ENCODE results near the gene STAC2. TPM values are rescaled to one million over a fixed set of nuclear protein-coding genes. Genes with fewer than 3 reads are reported as not detected.

Gene STAC2
- total RNA-seq, 1 donor from 2014 or later: 0.30 TPM

DNA sequence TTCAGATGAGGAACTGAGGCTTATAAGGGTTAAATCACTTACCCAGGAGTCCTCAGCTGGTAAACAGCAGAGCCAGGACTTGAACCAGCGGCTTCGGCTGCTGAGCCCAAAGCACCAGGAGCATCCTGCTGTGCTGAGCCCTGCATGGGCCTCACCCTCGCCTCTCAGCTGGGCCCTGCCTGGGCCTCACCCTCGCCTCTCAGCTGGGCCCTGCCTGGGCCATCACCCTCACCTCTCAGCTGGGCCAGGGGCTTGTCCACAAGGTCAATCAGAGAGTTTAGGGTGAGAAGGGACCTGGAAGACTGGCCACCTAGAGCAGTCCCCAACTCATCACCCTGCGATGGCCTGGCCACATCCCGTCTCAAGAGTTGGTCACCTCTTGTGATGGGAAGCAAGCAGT is 4.2 kb downstream of the STAC2 start:
- no peaks in the 10 kb centered on the region for H3K36me3 ChIP-seq
- DNase-seq: no peak
- peaks cover 18% of the 10 kb centered on the region for H3K4me1 ChIP-seq
- TF ChIP-seq, protein P1, sequence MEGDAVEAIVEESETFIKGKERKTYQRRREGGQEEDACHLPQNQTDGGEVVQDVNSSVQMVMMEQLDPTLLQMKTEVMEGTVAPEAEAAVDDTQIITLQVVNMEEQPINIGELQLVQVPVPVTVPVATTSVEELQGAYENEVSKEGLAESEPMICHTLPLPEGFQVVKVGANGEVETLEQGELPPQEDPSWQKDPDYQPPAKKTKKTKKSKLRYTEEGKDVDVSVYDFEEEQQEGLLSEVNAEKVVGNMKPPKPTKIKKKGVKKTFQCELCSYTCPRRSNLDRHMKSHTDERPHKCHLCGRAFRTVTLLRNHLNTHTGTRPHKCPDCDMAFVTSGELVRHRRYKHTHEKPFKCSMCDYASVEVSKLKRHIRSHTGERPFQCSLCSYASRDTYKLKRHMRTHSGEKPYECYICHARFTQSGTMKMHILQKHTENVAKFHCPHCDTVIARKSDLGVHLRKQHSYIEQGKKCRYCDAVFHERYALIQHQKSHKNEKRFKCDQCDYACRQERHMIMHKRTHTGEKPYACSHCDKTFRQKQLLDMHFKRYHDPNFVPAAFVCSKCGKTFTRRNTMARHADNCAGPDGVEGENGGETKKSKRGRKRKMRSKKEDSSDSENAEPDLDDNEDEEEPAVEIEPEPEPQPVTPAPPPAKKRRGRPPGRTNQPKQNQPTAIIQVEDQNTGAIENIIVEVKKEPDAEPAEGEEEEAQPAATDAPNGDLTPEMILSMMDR (IDR thresholded peaks at IDR 0.05): no peak
- H3K27me3 ChIP-seq (ENCODE audit: low read depth): peaks cover 47% of the 10 kb centered on the region
- H3K27ac ChIP-seq: no peak overlapping the region
- H3K4me3 ChIP-seq: no peak overlapping the region
- H3K9me3 ChIP-seq: no peaks in the 10 kb centered on the region
- intact Hi-C loops (cut with DNase I): no loop called here
- ATAC-seq: no peak

DNA sequence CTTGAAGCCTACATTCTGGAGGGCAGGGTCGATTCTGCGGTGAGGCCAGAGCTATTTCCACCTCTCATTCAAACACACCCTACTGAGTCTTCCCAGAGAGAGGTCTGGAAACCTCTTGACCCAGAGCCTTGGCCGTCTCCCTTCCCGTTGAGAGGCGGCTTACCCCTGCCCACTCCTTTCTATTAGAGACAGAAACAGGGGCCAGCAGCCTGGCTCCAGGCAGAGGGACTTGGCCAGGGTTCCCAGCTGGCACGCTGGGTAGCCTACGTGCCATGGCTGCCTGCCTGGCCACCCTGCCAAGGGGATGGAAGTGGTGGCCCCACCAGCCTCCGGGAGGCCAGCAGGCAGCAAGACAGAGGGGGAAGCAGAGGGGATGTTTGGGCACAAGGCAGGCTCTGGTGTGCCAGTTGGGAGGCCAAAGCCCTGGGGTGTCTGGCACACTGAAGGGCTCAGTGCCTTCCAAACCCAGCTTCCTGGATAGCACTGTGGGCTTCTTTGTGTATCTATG is 6.0 kb downstream of the STAC2 start:
- Histone ChIP-seq H3K4me3 (no peak overlapping the region), H3K4me1 (peaks cover 2% of the 10 kb centered on the region), H3K36me3 (no peaks in the 10 kb centered on the region), H3K27me3 (ENCODE audit: low read depth) (peaks cover 29% of the 10 kb centered on the region), H3K27ac (no peak overlapping the region), H3K9me3 (no peaks in the 10 kb centered on the region)
- TF ChIP-seq, protein P1 (IDR thresholded peaks at IDR 0.05): no peak
- DNase-seq: no peak
- intact Hi-C loops (cut with DNase I): no loop called here
- ATAC-seq: peak; percentile 18 to 31

DNA sequence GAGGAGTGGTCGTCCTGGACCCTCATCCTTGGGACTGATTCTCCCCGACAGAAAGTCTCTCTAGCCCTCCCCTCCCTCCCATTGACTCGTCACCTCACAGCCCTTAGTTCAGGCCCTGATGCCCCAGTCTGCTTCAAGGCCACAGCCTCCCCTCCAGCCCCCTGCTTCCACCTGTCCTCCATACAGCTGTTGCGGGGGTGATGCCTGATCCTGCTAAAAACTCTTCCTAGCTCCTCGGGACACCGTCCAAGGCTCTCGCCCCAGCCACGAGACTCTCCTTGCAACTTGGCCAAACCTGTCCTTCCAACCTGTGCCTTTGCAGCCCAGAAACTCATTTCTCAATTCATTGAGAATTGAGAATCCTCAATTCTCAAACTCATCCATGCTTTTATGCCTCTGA is 6.8 kb downstream of the STAC2 start:
- peaks cover 22% of the 10 kb centered on the region for H3K27me3 ChIP-seq (ENCODE audit: low read depth)

DNA sequence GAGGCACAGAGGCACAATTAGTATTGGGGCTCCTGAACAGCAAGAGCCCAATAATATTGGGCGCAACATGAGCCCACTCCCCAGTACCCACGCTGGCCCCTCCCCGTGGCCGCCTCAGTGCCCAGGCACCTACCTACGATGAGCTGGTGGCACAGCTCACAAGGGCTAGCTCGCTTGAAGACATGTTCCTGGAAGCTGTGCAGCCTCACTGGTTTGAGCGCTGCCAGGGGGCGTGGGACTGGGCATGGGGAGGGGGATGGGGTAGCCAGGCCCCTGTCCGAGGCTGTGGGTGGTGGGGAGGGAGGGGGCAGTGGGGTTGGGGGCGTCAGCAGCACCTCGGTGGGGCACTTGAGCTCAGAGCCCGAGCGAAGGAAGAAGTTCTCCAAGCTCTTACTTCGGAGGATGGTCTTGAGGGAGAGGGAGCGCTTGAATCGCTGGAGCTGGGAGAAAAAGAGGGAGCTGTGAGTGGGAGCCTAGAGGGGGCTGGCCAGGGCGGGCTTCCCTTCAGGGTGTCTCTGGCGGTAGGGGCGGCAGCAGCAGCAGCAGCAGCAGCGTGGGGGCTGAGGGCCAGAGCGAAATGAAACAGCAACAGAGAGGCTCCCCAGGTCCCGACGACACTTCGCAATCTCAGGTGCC is 7.9 kb downstream of the STAC2 start:
- no peak for ATAC-seq
- no peak overlapping the region for H3K27ac ChIP-seq

More for the DNA sequence above, 6.8 kb downstream of the STAC2 start:
- TF ChIP-seq, protein P1 (IDR thresholded peaks at IDR 0.05): no peak
- ATAC-seq: no peak
- Histone ChIP-seq H3K4me3 (no peak overlapping the region), H3K27ac (no peak overlapping the region), H3K9me3 (no peaks in the 10 kb centered on the region), H3K36me3 (no peaks in the 10 kb centered on the region), H3K4me1 (no peaks in the 10 kb centered on the region)
- intact Hi-C loops (cut with DNase I): no loop called here
- DNase-seq: no peak

DNA sequence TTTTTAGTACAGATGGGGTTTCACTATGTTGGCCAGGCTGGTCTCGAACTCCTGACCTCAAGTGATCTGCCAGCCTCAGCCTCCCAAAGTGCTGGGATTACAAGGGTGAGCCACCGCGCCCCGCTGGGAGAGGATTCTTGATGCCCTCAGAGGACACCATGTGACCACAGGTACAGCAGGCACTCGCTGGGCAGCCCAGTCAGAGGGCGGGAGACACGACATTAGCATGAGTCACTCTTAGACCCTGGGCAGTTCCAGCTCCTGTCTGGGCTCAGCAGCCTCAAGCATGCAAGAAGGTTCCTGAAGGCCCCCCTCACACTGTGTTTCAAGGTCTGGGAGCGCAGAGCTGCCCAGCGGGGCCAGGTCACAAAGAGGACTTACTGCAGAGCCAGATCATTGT is 11.9 kb downstream of the STAC2 start:
- DNase-seq (peak; percentile 73), ATAC-seq (peak; percentile 64 to 72)
- H3K4me3 ChIP-seq: no peak overlapping the region
- H3K36me3 ChIP-seq: no peaks in the 10 kb centered on the region
- H3K4me1 ChIP-seq: peaks cover 30% of the 10 kb centered on the region
- no peaks in the 10 kb centered on the region for H3K9me3 ChIP-seq
- TF ChIP-seq, protein P1 (IDR thresholded peaks at IDR 0.05): no peak
- peaks cover 13% of the 10 kb centered on the region for H3K27me3 ChIP-seq (ENCODE audit: low read depth)
- H3K27ac ChIP-seq: no peak overlapping the region
- intact Hi-C loops (cut with DNase I): no loop called here

More for the DNA sequence above, 7.9 kb downstream of the STAC2 start:
- H3K4me1 ChIP-seq: no peaks in the 10 kb centered on the region
- H3K9me3 ChIP-seq: no peaks in the 10 kb centered on the region
- no peak overlapping the region for H3K4me3 ChIP-seq
- intact Hi-C loops (cut with DNase I): no loop called here
- peaks cover 12% of the 10 kb centered on the region for H3K27me3 ChIP-seq (ENCODE audit: low read depth)
- no peaks in the 10 kb centered on the region for H3K36me3 ChIP-seq
- TF ChIP-seq, protein P1 (IDR thresholded peaks at IDR 0.05): no peak
- no peak for DNase-seq

Measured in lower lobe of right lung (tissue), 2 donors.